GM21515 (cell line): ENCODE results near the gene ZNF467.

Experiments used
- ATAC-seq: cut with Tn5 transposase; IDR thresholded peaks from one replicate; pipeline ENCODE4 v1.9.1; 2021; ENCODE audit not compliant: unreplicated experiment

Gene ZNF467

DNA sequence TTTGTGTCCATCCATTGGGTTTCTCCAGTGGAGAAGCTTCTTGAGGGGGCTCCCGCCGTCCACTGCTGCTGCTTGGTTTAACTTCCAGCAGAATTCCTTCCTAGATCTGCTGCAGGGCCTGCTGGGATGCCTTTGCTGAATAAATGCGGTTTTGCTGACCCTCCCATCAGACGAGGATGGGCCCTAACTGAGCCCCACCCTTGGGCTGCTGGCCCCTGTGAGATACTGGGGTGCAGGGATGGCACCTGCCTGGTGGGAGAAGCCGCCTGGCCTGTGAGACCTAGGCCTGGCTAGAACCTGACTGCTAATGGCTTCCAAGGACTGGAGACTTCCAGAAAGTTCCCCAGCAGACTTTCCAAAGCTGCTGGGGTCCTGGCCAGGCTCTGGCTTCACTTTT, 43.8 kb downstream of the ZNF467 start:
- ATAC-seq = no peak

DNA sequence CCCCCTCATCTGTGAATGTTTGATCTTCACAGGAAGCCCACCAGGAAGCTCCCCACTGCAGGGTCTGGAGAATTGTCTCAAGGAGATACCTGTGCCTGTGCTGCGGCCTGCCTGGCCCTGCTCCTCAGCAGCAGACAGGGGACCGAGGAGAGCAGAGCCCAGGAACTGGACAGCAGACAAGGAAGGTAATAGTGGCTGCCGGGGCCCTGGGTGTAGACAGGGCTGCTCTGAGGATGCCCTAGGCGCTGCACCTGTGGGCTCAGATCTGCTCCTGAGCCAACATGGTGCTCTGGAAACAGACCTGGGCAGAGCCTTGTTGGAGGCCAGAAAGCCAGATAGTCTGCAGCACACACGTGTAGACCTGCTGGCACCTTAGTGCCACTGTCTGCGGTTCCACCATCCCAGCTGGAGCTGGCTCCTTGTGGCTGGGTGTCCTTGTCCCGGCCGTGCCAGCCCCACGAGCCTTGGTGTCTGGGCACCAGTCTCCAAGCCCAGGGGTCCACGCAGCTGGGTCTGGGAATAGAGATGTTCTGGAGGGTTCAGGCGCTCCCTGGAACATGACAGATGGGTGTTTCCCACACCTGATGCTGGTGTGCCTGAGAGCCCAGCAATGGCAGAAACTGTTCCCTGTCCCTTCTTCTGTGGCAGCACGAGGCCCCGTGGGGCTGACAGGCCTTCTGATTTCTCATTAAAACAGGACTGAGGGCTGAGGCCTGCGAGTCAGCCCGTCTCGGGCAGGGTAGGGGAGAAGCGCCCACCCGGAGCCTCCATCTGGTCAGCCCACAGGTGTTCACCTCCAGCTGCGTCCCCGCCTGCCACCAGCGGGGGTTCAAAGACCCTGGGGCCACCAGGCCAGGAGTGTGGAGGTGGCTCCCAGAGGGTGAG, 44.7 kb downstream of the ZNF467 start:
- ATAC-seq = no peak

DNA sequence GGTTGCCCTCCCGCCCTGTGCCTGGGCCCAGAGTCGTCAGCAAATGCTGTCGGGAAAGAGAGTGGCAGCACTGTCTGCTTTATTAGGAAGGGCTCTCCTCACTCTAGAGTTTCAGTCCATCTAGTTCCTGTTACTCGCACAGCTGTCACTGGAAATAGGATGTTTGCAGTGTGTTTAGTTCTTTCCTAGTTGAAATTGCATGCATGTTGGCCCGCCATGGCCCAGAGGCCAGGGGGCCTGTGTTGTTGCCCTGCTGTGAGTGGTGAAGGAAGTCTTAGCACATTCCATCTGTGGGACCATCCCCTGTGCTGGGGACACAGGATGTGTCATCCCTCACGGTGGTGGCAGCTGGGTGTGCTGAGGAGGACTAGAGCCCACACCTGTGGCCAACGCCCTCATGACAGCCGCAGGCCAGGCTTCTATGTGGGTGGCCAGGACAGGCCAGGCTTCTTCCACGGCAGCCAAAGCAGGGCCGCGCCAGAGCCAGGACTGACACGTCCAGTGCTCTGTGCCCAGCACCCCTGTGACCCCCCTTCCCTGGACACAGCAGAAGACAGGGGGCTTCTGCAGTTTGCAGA, 45.4 kb downstream of the ZNF467 start:
- no peak for ATAC-seq

DNA sequence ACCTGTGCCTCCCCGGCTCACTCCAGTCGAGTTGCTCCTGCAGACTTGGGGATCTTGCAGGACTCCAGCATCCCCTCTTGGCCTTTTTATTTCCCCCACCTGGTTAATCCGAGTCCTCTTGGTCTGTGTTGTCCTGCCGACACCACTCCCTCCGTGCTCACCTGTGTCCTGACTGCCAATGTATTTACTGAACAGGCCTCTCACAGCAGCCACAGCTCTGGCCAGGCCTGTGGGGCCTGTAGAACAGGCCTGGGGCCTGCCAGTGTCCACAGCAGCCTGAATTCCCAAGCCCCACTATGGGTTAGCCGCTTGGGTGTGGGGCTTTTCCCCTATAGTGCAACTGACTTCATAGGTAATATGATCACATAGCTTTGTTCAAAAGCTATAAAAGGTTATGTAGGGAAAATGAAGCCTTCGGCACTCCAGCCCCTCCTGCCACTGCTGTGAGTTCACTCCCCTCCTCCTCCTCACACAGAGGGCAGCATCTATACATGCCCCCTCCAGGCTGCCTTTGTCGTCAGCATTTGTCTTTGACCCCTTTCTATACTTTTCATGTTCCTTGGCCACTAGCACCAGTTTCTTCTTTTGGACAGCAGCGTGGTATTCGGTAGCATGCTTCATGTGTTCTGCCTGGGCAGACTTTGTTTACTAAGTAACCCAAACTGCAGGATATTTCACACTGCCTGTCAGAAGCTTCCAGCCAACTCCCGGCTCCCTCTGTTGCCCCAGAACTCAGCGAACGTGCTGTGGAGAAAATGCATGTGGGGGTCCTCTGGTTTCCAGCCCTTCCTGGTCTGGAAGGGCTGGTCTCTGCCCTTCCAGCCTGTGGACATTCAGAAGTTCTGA, 46.1 kb downstream of the ZNF467 start:
- no peak for ATAC-seq

DNA sequence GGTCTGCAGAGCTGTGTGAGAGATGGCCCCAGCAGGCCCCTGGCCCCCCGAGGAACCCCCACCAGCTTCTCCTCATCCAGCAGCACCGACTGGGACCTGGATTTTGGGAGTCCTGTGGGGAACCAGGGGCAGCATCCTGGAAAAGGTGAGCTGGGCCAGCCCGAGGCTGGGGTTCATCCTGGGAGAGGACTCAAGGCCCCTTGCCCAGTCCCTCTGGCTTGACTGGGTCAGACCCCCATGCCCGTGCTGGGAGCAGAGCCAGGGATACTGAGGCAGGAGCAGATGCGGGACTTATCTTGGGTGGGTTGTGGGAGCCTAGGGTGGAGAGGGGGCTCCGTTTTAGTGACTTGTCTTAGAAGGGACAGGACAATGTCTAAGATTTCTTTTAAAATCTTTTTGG, 47.5 kb downstream of the ZNF467 start:
- no peak for ATAC-seq

DNA sequence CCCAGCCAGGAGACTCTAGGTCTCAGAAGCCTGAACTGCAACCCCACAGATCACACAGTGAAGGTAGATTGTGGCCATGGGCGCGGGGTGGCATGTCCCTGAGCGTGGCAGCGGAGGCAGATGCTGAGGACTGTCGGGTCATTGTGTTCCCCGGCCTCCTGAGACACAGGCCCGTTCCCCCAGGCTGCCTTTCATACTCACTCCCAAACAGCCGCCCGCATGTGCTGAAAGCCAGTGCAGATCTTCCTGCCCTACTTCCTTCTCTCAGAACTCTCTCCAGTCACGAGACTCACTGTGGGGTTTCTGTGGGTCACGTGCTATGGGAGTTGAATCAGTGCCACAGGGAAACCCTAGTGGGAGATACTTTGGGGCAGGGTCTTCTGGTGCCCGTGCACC, 48.0 kb downstream of the ZNF467 start:
- no peak for ATAC-seq

DNA sequence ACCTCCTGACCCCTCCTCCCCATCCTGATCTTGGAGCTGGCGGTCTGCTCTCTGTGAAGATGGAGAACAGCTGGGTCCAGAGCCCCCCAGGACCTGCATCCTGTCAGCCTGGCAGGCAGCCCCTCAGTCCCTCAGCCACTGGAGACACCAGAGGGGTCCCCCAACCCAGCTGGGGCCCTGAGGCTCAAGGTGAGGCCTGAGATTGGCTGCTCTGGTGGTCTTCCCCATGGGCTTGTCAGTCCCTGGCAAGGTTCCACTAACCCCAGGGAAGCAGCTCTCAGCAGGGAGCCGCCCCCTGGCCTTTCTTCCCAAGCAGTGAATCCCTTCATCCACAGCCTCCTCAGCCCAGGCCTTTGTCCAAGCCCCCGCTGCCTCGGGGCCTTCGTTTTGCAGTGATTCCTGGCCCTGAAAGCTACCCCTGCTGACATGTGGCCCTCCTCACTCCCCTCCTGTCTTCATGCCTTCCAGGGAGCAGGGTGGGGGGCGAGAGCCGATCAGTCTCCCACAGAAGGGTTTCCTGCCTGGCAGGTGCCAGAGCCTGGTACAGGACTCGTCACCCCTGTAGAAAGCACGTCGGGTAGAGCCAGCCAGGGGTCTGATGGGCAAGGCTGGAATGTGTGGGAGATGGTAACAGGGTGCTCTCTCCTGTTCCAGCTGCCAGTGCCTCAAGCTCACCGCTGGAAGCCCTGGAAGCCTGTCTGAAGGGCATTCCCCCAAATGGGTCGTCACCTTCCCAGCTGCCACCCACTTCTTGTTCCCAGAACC, 48.5 kb downstream of the ZNF467 start:
- no peak for ATAC-seq

DNA sequence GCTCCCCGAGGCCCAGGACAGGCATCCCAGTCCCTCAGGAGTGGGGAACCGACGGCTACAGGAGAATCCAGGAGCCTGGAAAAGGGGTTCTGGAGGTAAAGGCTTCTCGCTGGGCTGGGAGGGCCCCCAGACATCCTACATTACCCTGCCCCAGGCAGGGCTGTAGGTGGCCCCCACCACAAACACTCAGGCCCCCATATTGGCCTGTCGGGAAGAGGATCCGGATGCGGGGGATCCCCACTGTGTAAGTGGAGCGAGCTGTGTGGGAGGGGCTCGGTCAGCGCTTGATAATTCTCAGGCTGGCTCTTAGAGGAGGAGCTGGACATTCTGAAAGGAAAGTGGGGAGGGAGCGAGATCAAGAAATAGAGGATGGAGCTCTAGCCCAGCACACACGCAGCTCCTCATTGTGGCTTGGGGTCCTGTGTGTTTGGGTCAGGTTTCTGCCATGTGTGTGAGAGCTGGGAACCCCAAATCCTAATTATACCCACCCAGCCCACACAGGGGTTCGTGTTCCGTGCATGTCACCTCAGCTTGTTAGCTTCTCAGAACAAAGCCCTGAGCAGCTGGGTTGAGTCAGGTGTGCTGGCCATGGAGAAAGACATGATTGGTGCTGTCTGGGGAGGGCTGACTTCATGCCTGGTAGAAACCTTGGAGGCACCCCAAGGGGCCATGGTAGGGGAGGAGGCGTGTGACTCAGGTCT, 49.4 kb downstream of the ZNF467 start:
- ATAC-seq = no peak

DNA sequence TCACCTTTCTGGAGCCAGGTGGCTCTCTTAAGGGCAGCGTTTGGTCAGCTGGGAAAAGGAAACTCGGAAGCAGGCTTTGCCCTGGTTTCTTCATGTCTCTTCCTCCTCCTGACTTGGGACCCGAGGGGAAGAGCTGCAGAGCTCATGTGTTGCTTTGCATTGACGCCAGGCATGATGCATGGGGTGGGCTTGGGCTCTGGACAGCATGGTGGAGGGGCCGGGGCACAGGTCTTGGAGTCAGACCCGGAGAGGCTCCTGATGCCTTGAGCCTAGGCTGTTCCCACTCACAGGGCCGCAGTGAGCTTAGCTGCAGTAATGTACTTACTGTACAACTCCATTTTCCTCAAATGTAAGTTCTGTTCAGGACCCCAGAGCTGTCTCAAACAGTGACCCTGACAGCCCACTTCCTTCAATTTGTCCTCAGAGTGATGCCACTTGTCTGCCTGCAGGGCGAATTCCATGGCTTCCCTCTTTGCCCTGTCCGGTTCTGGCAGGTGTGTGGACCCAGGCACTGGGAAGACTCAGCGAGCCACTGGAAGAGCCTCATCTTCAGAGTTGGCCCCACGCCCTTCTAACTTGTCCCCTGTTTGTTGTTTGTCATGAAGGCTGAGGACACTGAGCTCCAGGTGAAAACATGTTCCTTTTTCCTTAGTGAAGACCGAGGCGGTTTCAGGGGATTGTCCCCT, 50.2 kb downstream of the ZNF467 start:
- ATAC-seq = no peak

DNA sequence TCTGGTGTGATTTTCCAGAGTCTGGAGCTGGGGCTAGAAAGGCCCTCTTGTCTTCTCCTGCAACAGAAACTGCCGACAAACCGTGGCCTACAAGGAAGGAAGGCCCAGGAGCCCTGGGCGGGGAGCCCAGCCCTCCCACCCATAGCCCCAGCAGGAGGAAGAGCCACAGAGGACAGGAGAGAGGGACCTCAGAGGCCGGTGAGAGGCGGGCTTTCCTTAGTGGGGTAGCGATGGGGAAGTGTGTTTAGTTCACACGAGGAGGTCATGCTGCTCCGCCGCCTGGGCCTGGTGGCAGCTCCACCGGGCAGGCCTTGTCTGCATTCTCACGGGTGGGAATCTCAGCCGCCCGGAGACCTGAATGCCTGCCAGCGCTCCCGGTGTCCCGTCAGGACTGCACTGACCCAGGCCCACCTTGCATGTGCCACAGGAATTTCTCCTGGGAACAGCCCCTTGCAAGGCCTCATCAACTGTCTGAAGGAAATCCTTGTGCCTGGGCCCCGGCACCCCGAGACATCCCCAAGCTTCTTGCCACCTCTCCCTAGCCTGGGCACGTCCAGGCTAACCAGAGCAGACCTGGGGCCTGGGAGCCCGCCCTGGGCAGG, 50.9 kb downstream of the ZNF467 start:
- no peak for ATAC-seq

DNA sequence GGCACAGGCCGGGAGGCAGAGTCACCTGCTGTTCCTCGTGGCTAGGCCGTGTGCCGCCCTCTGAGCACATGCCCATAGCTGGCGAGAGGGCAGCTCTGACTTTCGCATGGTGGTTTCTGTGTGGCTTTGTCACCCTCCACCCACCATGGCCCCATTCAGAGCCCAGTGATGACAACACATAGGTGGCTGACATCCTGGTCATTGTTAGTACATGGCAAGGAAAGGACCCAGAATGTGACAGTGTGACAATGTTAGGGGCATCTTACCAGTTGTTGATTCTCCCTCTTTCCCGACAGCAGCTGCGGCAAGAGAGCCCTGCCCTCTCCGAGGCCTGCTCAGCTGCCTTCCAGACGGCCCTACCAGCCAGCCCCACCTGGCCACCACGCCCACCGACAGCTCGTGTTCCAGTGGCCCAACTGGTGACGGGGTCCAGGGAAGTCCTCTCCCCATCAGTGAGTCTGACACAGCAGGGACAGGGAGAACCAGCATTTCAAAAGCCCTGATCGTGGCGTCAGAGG, 52.2 kb downstream of the ZNF467 start:
- ATAC-seq = no peak

DNA sequence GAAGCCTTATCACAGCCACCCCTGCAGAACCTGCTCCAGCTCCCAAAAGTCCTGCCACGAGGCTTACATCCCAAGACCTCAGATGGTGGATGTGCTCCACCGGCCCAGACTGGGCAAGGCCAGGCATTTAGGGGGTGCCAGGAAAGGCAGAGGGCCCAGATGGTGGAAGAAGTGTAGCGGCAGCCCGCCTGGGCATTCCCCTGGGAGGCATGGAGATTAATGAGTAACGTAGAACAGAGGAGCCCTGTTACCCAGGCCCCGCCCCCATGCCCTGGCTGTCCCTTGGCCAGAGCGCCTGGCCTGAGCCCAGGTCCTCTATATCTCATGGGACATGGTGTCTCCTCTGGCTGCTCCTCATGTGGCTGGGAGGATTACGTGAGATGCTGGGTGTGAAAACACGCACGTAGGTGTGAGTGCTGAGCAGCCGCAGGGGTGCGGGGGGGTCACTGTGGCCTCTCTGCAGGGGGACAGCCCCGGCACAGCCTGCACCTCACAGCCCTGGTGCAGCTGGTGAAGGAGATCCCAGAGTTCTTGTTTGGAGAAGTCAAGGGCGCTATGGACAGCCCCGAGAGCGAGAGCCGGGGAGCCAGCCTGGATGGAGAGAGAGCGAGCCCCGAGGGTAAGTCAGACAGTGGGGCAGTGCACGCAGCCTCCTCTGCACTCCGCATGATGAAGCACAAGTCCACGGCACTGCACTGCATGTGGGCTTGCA, 52.9 kb downstream of the ZNF467 start:
- ATAC-seq = no peak

DNA sequence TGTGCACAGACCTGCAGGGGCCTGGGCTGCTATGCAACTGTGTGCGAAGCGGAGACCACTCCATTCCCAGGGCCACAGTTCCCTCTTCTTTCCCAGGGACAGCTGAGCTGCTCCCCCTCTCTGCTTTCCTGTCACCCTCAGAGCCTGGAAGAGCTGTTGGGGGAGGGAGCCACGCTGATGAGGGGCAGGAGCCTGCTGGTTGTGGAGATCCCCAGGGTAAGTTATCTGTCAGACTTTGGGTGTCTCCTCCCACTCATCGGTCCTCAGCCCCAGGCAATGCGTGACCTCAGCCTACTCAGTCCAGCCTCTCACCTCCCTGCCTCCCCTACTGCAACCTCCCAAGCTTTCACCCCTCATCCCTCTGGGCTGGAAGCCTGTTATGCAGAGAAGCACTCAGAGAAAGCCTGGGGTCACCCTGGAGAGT, 53.5 kb downstream of the ZNF467 start:
- ATAC-seq = no peak

DNA sequence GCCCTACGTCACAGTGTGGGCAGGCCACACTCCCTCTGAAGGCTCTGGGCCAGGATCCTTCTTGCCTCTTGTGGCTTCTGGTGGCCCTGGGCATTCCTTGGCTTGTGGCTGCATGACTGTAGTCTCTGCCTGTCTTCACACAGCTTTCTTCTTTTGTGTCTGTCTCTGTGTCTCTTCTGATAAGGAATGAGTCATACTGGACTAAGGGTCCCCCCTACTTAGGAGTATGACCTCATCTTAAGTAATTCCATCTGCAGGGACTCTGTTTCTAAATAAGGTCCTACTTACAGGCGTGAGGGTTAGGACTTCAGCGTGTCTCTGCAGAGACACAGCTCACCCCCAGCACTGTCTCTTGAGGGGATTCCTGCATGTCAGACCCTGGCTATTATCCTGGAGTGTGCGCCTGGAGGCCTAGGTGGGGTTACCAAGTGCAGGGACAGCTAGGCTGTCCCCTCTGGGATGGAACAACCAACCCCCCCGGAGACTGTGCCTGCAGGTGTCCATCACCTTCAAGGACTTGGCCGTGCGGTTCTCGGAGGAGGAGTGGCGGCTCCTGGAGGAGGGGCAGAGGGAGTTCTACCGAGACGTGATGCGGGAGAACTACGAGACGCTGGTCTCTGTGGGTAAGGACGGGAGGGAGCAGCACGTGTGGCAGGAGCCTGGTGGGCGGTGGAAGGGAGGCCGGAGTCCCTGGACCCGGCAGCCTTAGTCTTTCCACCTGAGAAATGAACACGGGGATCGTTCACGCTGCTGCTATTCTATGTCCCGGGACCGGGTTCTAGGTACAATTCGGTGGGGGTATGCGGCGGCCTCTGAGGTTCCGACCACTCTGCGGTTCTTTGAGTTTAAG, 54.1 kb downstream of the ZNF467 start:
- ATAC-seq = no peak

DNA sequence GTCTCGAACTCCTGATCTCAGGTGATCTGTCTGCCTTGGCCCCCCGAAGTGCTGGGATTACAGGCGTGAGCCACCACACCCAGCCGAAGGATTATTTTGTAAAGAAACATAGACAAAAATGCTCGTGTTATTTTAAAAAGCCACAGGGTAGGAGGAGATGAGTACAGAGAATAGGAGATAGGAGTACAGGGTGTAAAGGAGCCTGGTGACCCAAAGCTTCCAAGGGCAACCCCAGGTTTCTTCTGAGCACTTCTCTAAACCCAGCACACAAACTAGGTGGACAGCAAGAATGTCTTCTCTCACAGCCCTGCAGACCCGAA, 54.7 kb downstream of the ZNF467 start:
- no peak for ATAC-seq

DNA sequence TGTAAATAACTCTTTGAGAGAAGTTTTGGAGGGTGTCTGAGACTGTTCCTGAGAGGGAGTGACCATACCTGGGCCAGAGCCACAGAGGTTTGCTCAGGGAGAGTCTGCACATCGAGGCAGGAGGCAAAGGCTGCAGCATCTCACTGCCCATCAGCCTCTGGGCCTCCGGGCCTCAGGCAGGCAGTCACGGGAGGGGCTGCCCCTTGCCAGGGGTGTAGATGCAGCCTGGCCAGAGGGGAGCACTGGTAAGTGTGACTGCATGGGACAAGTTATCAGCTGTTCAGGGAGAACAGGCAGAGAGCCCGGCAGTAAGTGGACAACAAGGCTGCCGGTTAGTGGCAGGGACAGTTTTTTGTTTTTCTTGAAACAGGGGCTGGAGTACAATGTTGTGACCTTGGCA, 55.9 kb downstream of the ZNF467 start:
- no peak for ATAC-seq

DNA sequence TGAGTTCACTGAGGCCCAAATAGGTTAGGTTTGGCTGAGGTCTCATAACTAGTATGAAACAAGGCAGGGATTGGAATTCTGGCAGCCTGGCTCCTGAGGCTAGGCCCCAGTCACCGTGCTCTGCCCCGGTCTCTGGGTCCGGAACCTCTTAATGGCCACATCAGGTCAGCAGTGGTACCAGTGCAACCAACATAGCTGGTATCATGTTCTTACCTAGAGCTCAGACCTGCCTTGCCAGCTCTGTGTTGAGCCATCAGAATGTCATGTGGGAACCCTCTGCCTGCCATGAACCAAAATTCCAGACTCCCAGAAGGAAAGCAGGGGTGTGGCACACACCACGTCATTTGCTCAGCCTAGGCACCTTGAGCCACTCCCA, 56.5 kb downstream of the ZNF467 start:
- no peak for ATAC-seq
